ENCODE measurements around the gene LHX4.
"Not testable (repeated sequence)": the region's sequence is repeated elsewhere in the genome, so short reads cannot be mapped to it uniquely, and the experiment has no call there.

The LHX4 gene

GRCh38 chr1:180198196-180198595 lies 31.9 kb upstream of the LHX4 start:
- DNase-seq: no peak

- DNase-seq: no peak
Observed at GRCh38 chr1:180198611-180199010, 31.5 kb upstream of the LHX4 start.

- DNase-seq: no peak
Observed at GRCh38 chr1:180199018-180199417, 31.0 kb upstream of the LHX4 start.

GRCh38 chr1:180201451-180202200 lies 28.4 kb upstream of the LHX4 start:
- no peak for DNase-seq

GRCh38 chr1:180202588-180202987 lies 27.5 kb upstream of the LHX4 start:
- not testable (repeated sequence) for DNase-seq

GRCh38 chr1:180204231-180204630 lies 25.8 kb upstream of the LHX4 start:
- no peak for DNase-seq

- no peak for DNase-seq
Observed at GRCh38 chr1:180206581-180206980, 23.5 kb upstream of the LHX4 start.

GRCh38 chr1:180208264-180208663 lies 21.8 kb upstream of the LHX4 start:
- no peak for DNase-seq

GRCh38 chr1:180210008-180210620 lies 19.9 kb upstream of the LHX4 start:
- DNase-seq: no peak

- DNase-seq: no peak
Observed at GRCh38 chr1:180211156-180211859, 18.8 kb upstream of the LHX4 start.

- DNase-seq: no peak
Observed at GRCh38 chr1:180211860-180212229, 18.2 kb upstream of the LHX4 start.

- no peak for DNase-seq
Observed at GRCh38 chr1:180213401-180214170, 16.5 kb upstream of the LHX4 start.

- no peak for DNase-seq
Observed at GRCh38 chr1:180215856-180216625, 14.0 kb upstream of the LHX4 start.

- DNase-seq: no peak
Observed at GRCh38 chr1:180217006-180217405, 13.1 kb upstream of the LHX4 start.

GRCh38 chr1:180218806-180219765 lies 11.0 kb upstream of the LHX4 start:
- no peak for DNase-seq

- DNase-seq: no peak
Observed at GRCh38 chr1:180219776-180220175, 10.3 kb upstream of the LHX4 start.

GRCh38 chr1:180221462-180221861 lies 8.6 kb upstream of the LHX4 start:
- DNase-seq: no peak

- no peak for DNase-seq
Observed at GRCh38 chr1:180224902-180225301, 5.2 kb upstream of the LHX4 start.

GRCh38 chr1:180225403-180225802 lies 4.7 kb upstream of the LHX4 start:
- DNase-seq: no peak

GRCh38 chr1:180227861-180228647 lies 2.0 kb upstream of the LHX4 start:
- no peak for DNase-seq

Measured in activated CD4-positive, alpha-beta T cell treated with anti-CD3 and anti-CD28 coated beads, Interleukin-2, amount 50 U/mL, for 1 hour (primary cell).